GM18507 (cell line): ENCODE measurements around the gene DROSHA.

Source experiments
- DNase-seq: peaks from one replicate; pipeline ENCODE4 v3.0.0; 2011; ENCODE audit warnings: low read depth; ENCODE audit not compliant: insufficient read length; ENCODE audit errors: extremely low spot score
- FAIRE-seq: peaks from 2 replicates; lab custom pipeline; 2011; peaks lifted over from hg19 to GRCh38; lab: Jason Lieb, UNC

Gene DROSHA

GRCh38 chr5:31361234-31361633 is 170.7 kb downstream of the DROSHA start:
- FAIRE-seq = no peak

GRCh38 chr5:31359839-31360238 is 172.1 kb downstream of the DROSHA start:
- FAIRE-seq (no peak), DNase-seq (no peak)

More at GRCh38 chr5:31361234-31361633, 170.7 kb downstream of the DROSHA start:
- no peak for DNase-seq

GRCh38 chr5:31357038-31357437 is 174.9 kb downstream of the DROSHA start:
- no peak for FAIRE-seq
- DNase-seq = no peak

- FAIRE-seq (no peak), DNase-seq (no peak)
These were observed 176.6 kb downstream of the DROSHA start for GRCh38 chr5:31355337-31355736.
